ENCODE data around the gene GHDC.

DNA sequence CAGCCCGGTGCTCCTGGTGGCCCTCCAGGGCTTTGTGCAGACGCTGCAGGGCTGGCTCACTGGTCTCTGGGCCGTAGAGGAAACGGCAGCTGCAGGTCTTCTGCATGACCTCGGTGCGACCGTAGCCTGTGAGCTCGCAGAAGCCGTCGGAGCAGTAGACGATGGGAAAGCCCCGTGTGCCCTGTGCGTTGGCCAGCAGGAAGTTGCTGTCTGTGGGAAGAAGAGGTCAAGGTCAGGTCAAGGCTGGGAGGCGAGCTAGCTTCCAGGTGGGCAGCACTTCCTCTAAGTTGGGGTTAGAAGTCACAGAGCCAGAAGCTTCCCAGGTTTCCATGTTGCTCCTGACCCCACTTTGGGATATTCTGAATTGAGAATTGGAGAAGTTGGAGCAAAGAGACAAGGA is 15.5 kb downstream of the GHDC start:
- no peak for TF ChIP-seq CTCF (IDR thresholded peaks at IDR 0.05)
- no peak for TF ChIP-seq POLR2AphosphoS5 (IDR thresholded peaks at IDR 0.05)
